ENCODE results near the gene COL1A1. TPM values are rescaled to one million over a fixed set of nuclear protein-coding genes. Genes with fewer than 3 reads are reported as not detected.
A peak's percentile ranks its signal among the peaks of the same experiment; 100 is the strongest.

COL1A1 gene
- total and polyA plus RNA-seq, 2 of the 13 experiments (the other 11 are each of a cell fraction or from before 2014, with no cell fraction given): 0.05 TPM; not detected in 1

DNA sequence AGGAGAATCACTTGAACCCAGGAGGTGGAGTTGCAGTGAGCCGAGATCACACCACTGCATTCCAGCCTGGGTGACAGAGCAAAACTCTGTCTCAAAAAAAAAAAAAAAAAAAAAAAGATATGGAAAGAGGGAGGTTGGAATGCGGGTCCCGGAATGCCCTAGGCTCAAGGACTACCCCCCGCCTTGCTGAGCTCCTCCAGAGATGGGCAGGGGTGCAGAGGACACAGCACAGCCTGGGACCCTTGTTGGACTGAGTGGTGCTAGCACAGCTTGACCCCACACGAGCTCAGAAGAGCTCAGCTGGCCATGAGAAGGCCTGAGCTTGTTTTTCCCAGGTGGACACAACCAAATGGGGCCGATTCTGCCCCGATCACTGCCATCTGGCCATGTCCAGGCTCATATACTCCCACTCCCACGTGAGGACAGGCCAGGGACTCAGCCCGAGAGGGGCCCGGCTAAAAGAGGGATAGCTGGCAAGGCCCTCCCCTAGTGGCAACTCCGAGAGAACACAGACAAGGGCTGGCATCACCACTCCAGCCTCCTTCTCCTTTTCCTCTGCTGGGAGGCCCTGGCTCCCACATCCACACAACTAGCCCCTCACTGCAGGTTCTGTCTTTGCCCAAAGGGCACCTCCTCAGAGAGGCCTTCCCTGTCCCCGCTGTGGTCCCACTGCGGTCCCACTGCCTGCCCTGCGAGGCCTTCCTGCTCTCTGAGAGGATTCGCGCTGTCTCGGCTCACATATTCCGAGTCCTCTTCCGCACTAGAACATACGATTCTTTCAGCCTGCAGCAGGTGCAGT is 24.7 kb downstream of the COL1A1 start (continued):
- TF ChIP-seq, protein P1, sequence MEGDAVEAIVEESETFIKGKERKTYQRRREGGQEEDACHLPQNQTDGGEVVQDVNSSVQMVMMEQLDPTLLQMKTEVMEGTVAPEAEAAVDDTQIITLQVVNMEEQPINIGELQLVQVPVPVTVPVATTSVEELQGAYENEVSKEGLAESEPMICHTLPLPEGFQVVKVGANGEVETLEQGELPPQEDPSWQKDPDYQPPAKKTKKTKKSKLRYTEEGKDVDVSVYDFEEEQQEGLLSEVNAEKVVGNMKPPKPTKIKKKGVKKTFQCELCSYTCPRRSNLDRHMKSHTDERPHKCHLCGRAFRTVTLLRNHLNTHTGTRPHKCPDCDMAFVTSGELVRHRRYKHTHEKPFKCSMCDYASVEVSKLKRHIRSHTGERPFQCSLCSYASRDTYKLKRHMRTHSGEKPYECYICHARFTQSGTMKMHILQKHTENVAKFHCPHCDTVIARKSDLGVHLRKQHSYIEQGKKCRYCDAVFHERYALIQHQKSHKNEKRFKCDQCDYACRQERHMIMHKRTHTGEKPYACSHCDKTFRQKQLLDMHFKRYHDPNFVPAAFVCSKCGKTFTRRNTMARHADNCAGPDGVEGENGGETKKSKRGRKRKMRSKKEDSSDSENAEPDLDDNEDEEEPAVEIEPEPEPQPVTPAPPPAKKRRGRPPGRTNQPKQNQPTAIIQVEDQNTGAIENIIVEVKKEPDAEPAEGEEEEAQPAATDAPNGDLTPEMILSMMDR (CRISPR knock-in tag; IDR thresholded peaks at IDR 0.05): 0 out of 2 replicates have a peak, but pooled peaks have one; percentile 17

DNA sequence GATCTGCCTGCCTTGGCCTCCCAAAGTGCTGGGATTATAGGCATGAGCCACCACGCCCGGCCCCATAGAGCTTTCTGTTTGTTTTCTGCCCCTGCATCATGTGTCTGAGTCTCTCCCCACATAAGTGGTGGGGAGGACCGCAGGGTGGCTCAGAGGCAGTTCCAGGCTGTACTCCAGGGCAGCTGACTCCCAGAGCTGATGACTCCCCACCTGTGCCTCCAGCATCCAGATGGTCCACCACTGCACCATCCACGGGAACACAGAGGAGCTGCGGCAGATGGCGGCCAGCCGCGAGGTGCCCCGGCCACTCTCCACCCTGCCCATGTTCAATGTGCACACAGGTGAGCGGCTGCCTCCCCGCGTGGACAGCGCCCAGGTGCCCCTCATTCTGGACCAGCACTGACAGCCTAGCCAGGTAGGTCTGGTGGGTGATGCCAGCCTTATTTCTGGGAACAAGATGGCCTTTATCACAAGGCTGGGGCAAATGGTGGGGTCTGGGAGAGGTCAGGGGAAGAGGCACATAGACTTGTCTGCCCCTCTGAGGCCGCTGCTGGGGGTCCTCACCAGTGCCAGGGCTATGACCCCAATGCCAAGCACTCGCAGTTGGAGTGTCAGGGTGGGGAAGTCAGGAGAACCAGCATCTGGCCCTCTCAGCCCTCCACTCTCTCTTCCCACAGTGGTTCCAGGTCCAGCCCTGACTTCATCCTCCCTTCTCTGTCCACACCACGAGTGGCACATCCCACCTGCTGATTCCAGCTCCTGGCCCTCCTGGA is 26.2 kb downstream of the COL1A1 start:
- in situ Hi-C loops (cut with HindIII; ENCODE audit: extremely low pct_ligation_motif_present, low pct_unique_long_range_greater_than_20kb): no loop called here
- no peak for ATAC-seq
- POLR2A ChIA-PET: no interaction called here
- H3K4me2 ChIP-seq (ENCODE audit: low read depth, low read length): peak overlapping the region; percentile 66
- intact Hi-C loops (cut with micrococcal nuclease; ENCODE audit: unreplicated experiment): no loop called here
- no peak overlapping the region for H2AFZ ChIP-seq (ENCODE audit: low read length)
- H3K36me3 ChIP-seq (replicated peaks in 1 of 2; ENCODE audit: control insufficient read depth in 1 of 2, insufficient read depth in 2 of 2, low read length in 2 of 2): no peaks in the 10 kb centered on the region
- WGBS (ENCODE audit: low lambda C conversion rate): 55% methylated on average over 10 of the region's 16 CpGs
- no peak for FAIRE-seq
- peaks cover 81% of the 10 kb centered on the region for H3K4me1 ChIP-seq (ENCODE audit: insufficient read depth, low read length)
- CTCF ChIA-PET (ENCODE audit: low intra/inter-chr PET ratio, low total read pairs): no interaction called here
- no peaks in the 10 kb centered on the region for H3K9me3 ChIP-seq (ENCODE audit: low read length)
- peaks cover 0 to 12% of the 10 kb centered on the region in 2 experiments; a peak in 1 of 5 replicates for H3K27me3 ChIP-seq (ENCODE audit: control insufficient read depth in 1 of 2, insufficient read depth in 2 of 2, low read length in 2 of 2)
- no peaks in the 10 kb centered on the region for H3K79me2 ChIP-seq (ENCODE audit: insufficient read depth, low read length)
- H3K4me3 ChIP-seq (replicated peaks in 1 of 3; ENCODE audit: insufficient read depth in 1 of 3, low read depth in 2 of 3, low read length in 3 of 3): peak overlapping the region in 1 of 3 experiments; percentile 24; a peak in 1 of 6 replicates
- no peak for DNase-seq (ENCODE audit: low spot score)
- BruUV-seq (replicated peaks): no TSS peak
- no peak overlapping the region for H3K9ac ChIP-seq (ENCODE audit: insufficient read depth, low read depth, low read length)
- H3K27ac ChIP-seq (ENCODE audit: extremely low read length, insufficient read depth, low read length): no peak overlapping the region
- no peaks in the 10 kb centered on the region for H4K20me1 ChIP-seq (ENCODE audit: insufficient read depth, low read length)
- TF ChIP-seq ZNF619 (CRISPR knock-in tag; IDR thresholded peaks at IDR 0.05) (0 out of 2 replicates have a peak, but pooled peaks have one; percentile 34), IKZF1 (IDR thresholded peaks at IDR 0.05) (no peak), ZNF24 (IDR thresholded peaks at IDR 0.05) (no peak), HNRNPL (IDR thresholded peaks at IDR 0.05; ENCODE audit: low read depth, low read length) (0 out of 2 replicates have a peak, but pooled peaks have one; percentile 57), TCF12 (IDR thresholded peaks at IDR 0.05) (no peak), TCF12 (CRISPR knock-in tag; IDR thresholded peaks at IDR 0.05) (no peak), ZBTB2 (CRISPR knock-in tag; IDR thresholded peaks at IDR 0.05; ENCODE audit: low read depth) (no peak), ZNF530 (CRISPR knock-in tag; IDR thresholded peaks at IDR 0.05; ENCODE audit: low read depth) (no peak), ZBTB14 (CRISPR knock-in tag; IDR thresholded peaks at IDR 0.05) (no peak), ISL2 (CRISPR knock-in tag; IDR thresholded peaks at IDR 0.05) (no peak), ZNF253 (CRISPR knock-in tag; IDR thresholded peaks at IDR 0.05; ENCODE audit: borderline replicate concordance) (0 out of 2 replicates have a peak, but pooled peaks have one; percentile 46), ZNF280B (CRISPR knock-in tag; IDR thresholded peaks at IDR 0.05; ENCODE audit: borderline replicate concordance) (no peak), RBFOX2 (IDR thresholded peaks at IDR 0.05; ENCODE audit: low read depth, low read length) (no peak)
